Upper lobe of left lung (tissue), 6 donors: Measurements from ENCODE around the gene LYPD1. TPM values are rescaled to one million over a fixed set of nuclear protein-coding genes. Genes with fewer than 3 reads are reported as not detected.

Source experiments
- ATAC-seq, 2 donors: fragments of 200-7000 bp; cut with Tn5 transposase; one replicate each; pipeline ENCODE4 v1.9.1; 2022; ENCODE audit warnings: mild to moderate bottlenecking in 2 of 2, moderate library complexity in 2 of 2; ENCODE audit not compliant: low FRiP score in 2 of 2
- DNase-seq, 2 donors: peaks; one replicate each; pipeline ENCODE4 v3.0.0-alpha.2; 2019 to 2020
- H3K27ac ChIP-seq, 4 donors: fragments of 200-600 bp; sonication (generic); one replicate each; pipeline ENCODE4 v1.5.1; 2016 to 2019
- H3K27me3 ChIP-seq, 4 donors: fragments of 200-600 bp; sonication (generic); one replicate each; pipeline ENCODE4 v1.5.1; 2017 to 2019
- H3K36me3 ChIP-seq, 4 donors: fragments of 200-600 bp; sonication (generic); one replicate each; pipeline ENCODE4 v1.5.1; 2016 to 2019
- H3K4me1 ChIP-seq, 4 donors: fragments of 200-600 bp; sonication (generic); one replicate each; pipeline ENCODE4 v1.5.1; 2018 to 2019
- H3K4me3 ChIP-seq, 4 donors: fragments of 200-600 bp; sonication (generic); one replicate each; pipeline ENCODE4 v1.5.1; 2017 to 2019; ENCODE audit warnings: mild to moderate bottlenecking in 2 of 4, moderate library complexity in 1 of 4
- H3K9me3 ChIP-seq, 4 donors: fragments of 200-600 bp; sonication (generic); one replicate each; pipeline ENCODE4 v1.5.1; 2018 to 2019
- CTCF ChIP-seq, 6 experiments: fragments of 450-650 bp in 4 of 6; fragments of 200-600 bp in 2 of 6; sonication (generic) in 2 of 6; IDR thresholded peaks; one replicate each; pipeline ENCODE4 v1.5.1; 2016 to 2019; ENCODE audit warnings: antibody characterized with exemption in 6 of 6
- EP300 ChIP-seq, 4 donors: sonication (generic); formaldehyde crosslinking; IDR thresholded peaks; one replicate each; pipeline ENCODE4 v1.5.1; 2017; ENCODE audit warnings: antibody characterized with exemption in 4 of 4, control low read depth in 2 of 4
- POLR2A ChIP-seq, 4 donors: fragments of 450-650 bp; IDR thresholded peaks; one replicate each; pipeline ENCODE4 v1.5.1; 2016 to 2017; ENCODE audit warnings: antibody characterized with exemption in 4 of 4, mild to moderate bottlenecking in 2 of 4
- POLR2AphosphoS5 ChIP-seq, 2 donors: sonication (generic); formaldehyde crosslinking; IDR thresholded peaks; one replicate each; pipeline ENCODE4 v1.5.1; 2017; ENCODE audit warnings: antibody characterized with exemption in 2 of 2
- WGBS, 2 donors: methylation state at CpG; one replicate each; pipeline ENCODE4 v1.1.5; 2017 to 2018; 5-methylcytosine and 5-hydroxymethylcytosine counted together
- total RNA-seq, 6 donors: library from RNA; depleted of rRNA in 4 of 6; stranded (reverse); fragments of >200 nt in 4 of 6; gene quantifications; one replicate each; pipeline versions ENCODE4 v1.1.0 to v1.2.1, GENCODE V29; 2016 to 2021
- donor health status: DM: no; HTN: no; CAD: no; lungs with moderate emphysema.
- donor health status: DM: no; HTN: yes; CAD: no; lungs with severe emphysema.

The LYPD1 gene
- total RNA-seq, 6 donors from 2014 or later: 0.89 to 1.4 (median 1.1) TPM

- H3K4me1 ChIP-seq: no peaks in the 10 kb centered on the region
- WGBS, 2 donors: 77 to 94% methylated on average over 4 of the region's 4 CpGs
- no peak overlapping the region for H3K27ac ChIP-seq
- DNase-seq: no peak
- no peak for ATAC-seq
- H3K27me3 ChIP-seq: no peaks in the 10 kb centered on the region
- no peaks in the 10 kb centered on the region for H3K9me3 ChIP-seq
- no peak for TF ChIP-seq EP300 (IDR thresholded peaks at IDR 0.05)
- TF ChIP-seq POLR2A (IDR thresholded peaks at IDR 0.05): no peak
- no peak for TF ChIP-seq CTCF (IDR thresholded peaks at IDR 0.05)
- no peak for TF ChIP-seq POLR2AphosphoS5 (IDR thresholded peaks at IDR 0.05)
- no peaks in the 10 kb centered on the region for H3K36me3 ChIP-seq
- no peak overlapping the region for H3K4me3 ChIP-seq
Observed at GRCh38 chr2:132654335-132654734, 15.7 kb downstream of the LYPD1 start.

GRCh38 chr2:132652474-132652873, 17.5 kb downstream of the LYPD1 start:
- Histone ChIP-seq H3K4me3 (no peak overlapping the region), H3K36me3 (no peaks in the 10 kb centered on the region), H3K27ac (no peak overlapping the region), H3K27me3 (no peaks in the 10 kb centered on the region), H3K4me1 (no peaks in the 10 kb centered on the region), H3K9me3 (no peaks in the 10 kb centered on the region)
- TF ChIP-seq POLR2AphosphoS5 (IDR thresholded peaks at IDR 0.05) (no peak), EP300 (IDR thresholded peaks at IDR 0.05) (no peak), CTCF (IDR thresholded peaks at IDR 0.05) (no peak), POLR2A (IDR thresholded peaks at IDR 0.05) (no peak)
- no peak for DNase-seq
- WGBS, 2 donors: 68 to 75% methylated on average over 5 to 8 of the region's 8 CpGs
- no peak for ATAC-seq

- Histone ChIP-seq H3K4me3 (no peak overlapping the region), H3K27me3 (no peaks in the 10 kb centered on the region), H3K9me3 (no peaks in the 10 kb centered on the region), H3K36me3 (no peaks in the 10 kb centered on the region), H3K4me1 (no peaks in the 10 kb centered on the region), H3K27ac (no peak overlapping the region)
- no peak for DNase-seq
- TF ChIP-seq POLR2AphosphoS5 (IDR thresholded peaks at IDR 0.05) (no peak), CTCF (IDR thresholded peaks at IDR 0.05) (peak in 4 of 6 experiments; percentile 18 to 59 (median 30)), POLR2A (IDR thresholded peaks at IDR 0.05) (no peak)
- peak in 1 of 2 donors; percentile 50 for ATAC-seq
- 75 to 83% methylated on average over 11 to 12 of the region's 12 CpGs for WGBS, 2 donors
Observed at GRCh38 chr2:132651115-132652045, 18.6 kb downstream of the LYPD1 start.

GRCh38 chr2:132646540-132647108, 23.4 kb downstream of the LYPD1 start:
- Histone ChIP-seq H3K4me1 (no peaks in the 10 kb centered on the region), H3K27me3 (no peaks in the 10 kb centered on the region), H3K4me3 (no peak overlapping the region), H3K27ac (no peak overlapping the region), H3K9me3 (no peaks in the 10 kb centered on the region), H3K36me3 (no peaks in the 10 kb centered on the region)
- ATAC-seq (no peak), DNase-seq (no peak)
- 68 to 77% methylated on average over 8 of the region's 8 CpGs for WGBS, 2 donors
- TF ChIP-seq CTCF (IDR thresholded peaks at IDR 0.05) (no peak), POLR2AphosphoS5 (IDR thresholded peaks at IDR 0.05) (no peak), POLR2A (IDR thresholded peaks at IDR 0.05) (no peak), EP300 (IDR thresholded peaks at IDR 0.05) (no peak)
